Naive thymus-derived CD4-positive, alpha-beta T cell (primary cell): ENCODE data around the gene GPX4. TPM values are rescaled to one million over a fixed set of nuclear protein-coding genes. Genes with fewer than 3 reads are reported as not detected.

ENCODE experiments used
- ATAC-seq: fragments of 150-1000 bp; cut with Tn5 transposase; 2 replicates; pipeline ENCODE4 v1.10.0; 2021; ENCODE audit warnings: mild to moderate bottlenecking, moderate library complexity
- CTCF ChIA-PET: fragments of 350-600 bp; sonication (Branson Sonifier 250); formaldehyde crosslinking; loops from one replicate; lab custom pipeline; 2021; ENCODE audit warnings: antibody characterized with exemption; lab: Charles Lee
- POLR2A ChIA-PET: fragments of 350-600 bp; sonication (Branson Sonifier 250); formaldehyde crosslinking; loops from one replicate; lab custom pipeline; 2021; ENCODE audit warnings: antibody characterized with exemption, inconsistent platforms; lab: Charles Lee
- DNase-seq, 9 donors: peaks; one replicate each; pipeline versions ENCODE4 v3.0.0 to v3.0.0-alpha.2; 2020 to 2022; ENCODE audit warnings: mixed read lengths in 1 of 9
- H3K27ac ChIP-seq: one replicate; pipeline ENCODE4 v1.7.0; 2013; ENCODE audit warnings: mild to moderate bottlenecking, low read depth, low read length, moderate library complexity
- H3K27me3 ChIP-seq, 2 donors: one replicate each; pipeline ENCODE4 v1.7.0; 2013; ENCODE audit warnings: low read length in 2 of 2, mild to moderate bottlenecking in 2 of 2, moderate library complexity in 2 of 2; ENCODE audit not compliant: control insufficient read depth in 2 of 2, insufficient read depth in 2 of 2
- H3K36me3 ChIP-seq, 3 experiments: 1 replicate in 2 of 3; 2 replicates in 1 of 3; pipeline ENCODE4 v1.7.0; 2013; ENCODE audit warnings: low read length in 3 of 3, mild to moderate bottlenecking in 3 of 3, moderate library complexity in 1 of 3; ENCODE audit not compliant: insufficient read depth in 3 of 3, control insufficient read depth in 2 of 3
- H3K4me1 ChIP-seq, 2 donors: one replicate each; pipeline ENCODE4 v1.7.0; 2013; ENCODE audit warnings: low read length in 2 of 2, mild to moderate bottlenecking in 2 of 2, moderate library complexity in 1 of 2; ENCODE audit not compliant: control insufficient read depth in 2 of 2, insufficient read depth in 2 of 2
- H3K4me3 ChIP-seq: 2 replicates; pipeline ENCODE4 v1.7.0; 2013; ENCODE audit warnings: mild to moderate bottlenecking, low read length
- H3K9me3 ChIP-seq, 3 experiments: 1 replicate in 2 of 3; 2 replicates in 1 of 3; pipeline ENCODE4 v1.7.0; 2013; ENCODE audit warnings: low read length in 3 of 3; ENCODE audit not compliant: control insufficient read depth in 2 of 3
- H3K27ac Mint-ChIP-seq, 9 donors: one replicate each; pipeline ENCODE4 v1.8.0; 2020 to 2022; ENCODE audit warnings: mixed read lengths in 9 of 9, mild to moderate bottlenecking in 8 of 9, moderate library complexity in 5 of 9, inconsistent platforms in 2 of 9
- H3K27me3 Mint-ChIP-seq, 5 donors: one replicate each; pipeline ENCODE4 v1.8.0; 2021 to 2022; ENCODE audit warnings: mixed read lengths in 5 of 5, mild to moderate bottlenecking in 1 of 5
- H3K36me3 Mint-ChIP-seq, 5 donors: one replicate each; pipeline ENCODE4 v1.8.0; 2020 to 2022; ENCODE audit warnings: mixed read lengths in 5 of 5, mild to moderate bottlenecking in 3 of 5, inconsistent platforms in 1 of 5
- H3K4me1 Mint-ChIP-seq, 7 donors: one replicate each; pipeline ENCODE4 v1.8.0; 2020 to 2022; ENCODE audit warnings: mixed read lengths in 7 of 7, mild to moderate bottlenecking in 3 of 7, inconsistent platforms in 1 of 7
- H3K4me3 Mint-ChIP-seq, 10 donors: one replicate each; pipeline ENCODE4 v1.8.0; 2020 to 2022; ENCODE audit warnings: mild to moderate bottlenecking in 10 of 10, mixed read lengths in 10 of 10, moderate library complexity in 6 of 10, inconsistent platforms in 2 of 10
- H3K9me3 Mint-ChIP-seq, 11 donors: one replicate each; pipeline ENCODE4 v1.8.0; 2020 to 2022; ENCODE audit warnings: mixed read lengths in 11 of 11, mild to moderate bottlenecking in 4 of 11, inconsistent platforms in 1 of 11, moderate library complexity in 1 of 11
- intact Hi-C, 2 donors: fragments of 100-400 bp; cut with micrococcal nuclease; formaldehyde crosslinking; loops; one replicate each; pipeline ENCODE4 v1.15.1; 2023
- polyA plus RNA-seq, 2 donors: library from polyadenylated mRNA; unstranded; fragments of 300-500 nt; fragmentation: Illumina TruSeq; gene quantifications; one replicate each; pipeline ENCODE4 v1.2.3, GENCODE V29; 2021
- total RNA-seq, 6 experiments: library from RNA in 5 of 6; stranded (reverse) in 5 of 6; gene quantifications; 1 replicate in 5 of 6; 2 replicates in 1 of 6; pipeline ENCODE4 v1.2.3 and lab custom pipeline; 2021 to 2026

GPX4 gene
- total and polyA plus RNA-seq, 7 experiments from 2014 or later = 122 to 522 (median 228) TPM

- ChIA-PET CTCF (interaction anchor here (0.6 kb wide), 1 partner anchor 417 kb away, joined by 3 read pairs; no protein-coding TSS in a partner anchor), POLR2A (no interaction called here)
- H3K27me3 Mint-ChIP-seq = no peaks in the 10 kb centered on the region
- H3K27ac Mint-ChIP-seq = no peak overlapping the region
- peaks cover 0 to 10% (median 0%) of the 10 kb centered on the region in 5 donors for H3K36me3 Mint-ChIP-seq
- intact Hi-C loops = no loop called here
- Histone ChIP-seq H3K27me3 (no peaks in the 10 kb centered on the region), H3K9me3 (no peaks in the 10 kb centered on the region), H3K4me1 (no peaks in the 10 kb centered on the region), H3K27ac (no peak overlapping the region), H3K4me3 (no peak overlapping the region), H3K36me3 (peaks cover 0 to 68% (median 5%) of the 10 kb centered on the region in 3 experiments)
- no peak overlapping the region for H3K4me3 Mint-ChIP-seq
- DNase-seq (no peak), ATAC-seq (no peak)
- peaks cover 0 to 2% (median 0%) of the 10 kb centered on the region in 11 donors for H3K9me3 Mint-ChIP-seq
- peaks cover 0 to 7% (median 0%) of the 10 kb centered on the region in 7 donors for H3K4me1 Mint-ChIP-seq
Observed at GRCh38 chr19:1151037-1151724, 47.4 kb downstream of the GPX4 start.

GRCh38 chr19:1151917-1152587, 48.3 kb downstream of the GPX4 start:
- Histone ChIP-seq H3K27ac (no peak overlapping the region), H3K36me3 (peaks cover 0 to 61% (median 5%) of the 10 kb centered on the region in 3 experiments), H3K9me3 (no peaks in the 10 kb centered on the region), H3K27me3 (no peaks in the 10 kb centered on the region), H3K4me3 (no peak overlapping the region), H3K4me1 (no peaks in the 10 kb centered on the region)
- ChIA-PET CTCF (no interaction called here), POLR2A (interaction anchor here (1.3 kb wide), 1 partner anchor 15 kb away, joined by 4 read pairs; no protein-coding TSS in a partner anchor)
- no peak overlapping the region for H3K4me3 Mint-ChIP-seq
- peaks cover 0 to 2% (median 0%) of the 10 kb centered on the region in 11 donors for H3K9me3 Mint-ChIP-seq
- DNase-seq = no peak
- peaks cover 0 to 8% (median 0%) of the 10 kb centered on the region in 7 donors for H3K4me1 Mint-ChIP-seq
- no peak overlapping the region for H3K27ac Mint-ChIP-seq
- no peaks in the 10 kb centered on the region for H3K27me3 Mint-ChIP-seq
- H3K36me3 Mint-ChIP-seq = peaks cover 0 to 10% (median 0%) of the 10 kb centered on the region in 5 donors
- ATAC-seq = no peak
- intact Hi-C loops = no loop called here

- DNase-seq = no peak
- H3K27ac ChIP-seq = no peak overlapping the region
- no peak overlapping the region for H3K4me3 ChIP-seq
- no peaks in the 10 kb centered on the region for H3K27me3 Mint-ChIP-seq
- H3K9me3 ChIP-seq = no peaks in the 10 kb centered on the region
- H3K27me3 ChIP-seq = no peaks in the 10 kb centered on the region
- H3K4me1 Mint-ChIP-seq = peaks cover 0 to 5% (median 0%) of the 10 kb centered on the region in 7 donors
- ChIA-PET CTCF (no interaction called here), POLR2A (no interaction called here)
- no peaks in the 10 kb centered on the region for H3K4me1 ChIP-seq
- peaks cover 0 to under 1% (median 0%) of the 10 kb centered on the region in 11 donors for H3K9me3 Mint-ChIP-seq
- peaks cover 0 to 10% (median 0%) of the 10 kb centered on the region in 5 donors for H3K36me3 Mint-ChIP-seq
- H3K27ac Mint-ChIP-seq = no peak overlapping the region
- peaks cover 0 to 63% (median 5%) of the 10 kb centered on the region in 3 experiments for H3K36me3 ChIP-seq
- no peak overlapping the region for H3K4me3 Mint-ChIP-seq
- no peak for ATAC-seq
- intact Hi-C loops = no loop called here
Observed at GRCh38 chr19:1153891-1154730, 50.3 kb downstream of the GPX4 start.

GRCh38 chr19:1154731-1155351, 51.0 kb downstream of the GPX4 start:
- Histone ChIP-seq H3K9me3 (no peaks in the 10 kb centered on the region), H3K27ac (no peak overlapping the region), H3K27me3 (no peaks in the 10 kb centered on the region), H3K4me3 (no peak overlapping the region), H3K36me3 (peaks cover 0 to 56% (median 5%) of the 10 kb centered on the region in 3 experiments), H3K4me1 (no peaks in the 10 kb centered on the region)
- DNase-seq (no peak), ATAC-seq (peak; percentile 66)
- H3K36me3 Mint-ChIP-seq = peaks cover 0 to 8% (median 0%) of the 10 kb centered on the region in 5 donors
- no peak overlapping the region for H3K27ac Mint-ChIP-seq
- intact Hi-C loops = no loop called here
- POLR2A ChIA-PET = interaction anchor here (0.7 to 0.9 kb wide), 2 partner anchors 19 to 23 kb away, joined by 3 read pairs; partner anchors contain the start of gene SBNO2
- no peaks in the 10 kb centered on the region for H3K9me3 Mint-ChIP-seq
- CTCF ChIA-PET = no interaction called here
- H3K27me3 Mint-ChIP-seq = no peaks in the 10 kb centered on the region
- no peak overlapping the region for H3K4me3 Mint-ChIP-seq
- H3K4me1 Mint-ChIP-seq = peaks cover 0 to 3% (median 0%) of the 10 kb centered on the region in 7 donors

GRCh38 chr19:1155352-1156304, 51.8 kb downstream of the GPX4 start:
- POLR2A ChIA-PET = interaction anchor here (0.7 to 1.2 kb wide), 3 partner anchors 14 to 22 kb away, joined by 3 read pairs; partner anchors contain the start of gene SBNO2
- CTCF ChIA-PET = interaction anchor here (0.6 kb wide), 1 partner anchor 27 kb away, joined by 3 read pairs; no protein-coding TSS in a partner anchor
- H3K4me3 ChIP-seq = no peak overlapping the region

More at GRCh38 chr19:1155352-1156304, 51.8 kb downstream of the GPX4 start:
- no peaks in the 10 kb centered on the region for H3K27me3 ChIP-seq
- H3K36me3 ChIP-seq = peaks cover 0 to 48% (median 5%) of the 10 kb centered on the region in 3 experiments
- H3K9me3 ChIP-seq = no peaks in the 10 kb centered on the region
- DNase-seq (no peak), ATAC-seq (peak; percentile 12)
- no peak overlapping the region for H3K27ac ChIP-seq
- Mint-ChIP-seq H3K9me3 (no peaks in the 10 kb centered on the region), H3K4me1 (peaks cover 0 to 3% (median 0%) of the 10 kb centered on the region in 7 donors), H3K4me3 (no peak overlapping the region), H3K27me3 (no peaks in the 10 kb centered on the region), H3K36me3 (peaks cover 0 to 8% (median 0%) of the 10 kb centered on the region in 5 donors), H3K27ac (peak overlapping the region in 1 of 9 donors; percentile 56)
- no peaks in the 10 kb centered on the region for H3K4me1 ChIP-seq
- intact Hi-C loops = no loop called here
